Panc1 (cell line): ENCODE measurements around the gene SEMA3D. TPM values are rescaled to one million over a fixed set of nuclear protein-coding genes. Genes with fewer than 3 reads are reported as not detected.

Experiments
- ATAC-seq: fragments of 200-7000 bp; cut with Tn5 transposase; 2 replicates; pipeline ENCODE4 v1.9.1; 2020; ENCODE audit warnings: mild to moderate bottlenecking, moderate library complexity
- BruUV-seq: library from RNA; stranded (reverse); fragments of 400-500 nt; replicated peaks from 2 replicates; lab custom pipeline; 2021; lab: Mats Ljungman, UMichigan
- CTCF ChIA-PET: fragments of 300-600 bp; sonication (Branson Sonifier 250); formaldehyde crosslinking; loops from one replicate; lab custom pipeline; 2022; ENCODE audit warnings: antibody characterized with exemption; lab: Charles Lee
- POLR2A ChIA-PET: fragments of 300-600 bp; sonication (Branson Sonifier 250); formaldehyde crosslinking; loops from one replicate; lab custom pipeline; 2022; ENCODE audit warnings: antibody characterized with exemption; lab: Charles Lee
- DNase-seq: peaks from one replicate; pipeline ENCODE4 v3.0.0-alpha.2; 2010; ENCODE audit warnings: low read depth, low spot score
- H3K27ac ChIP-seq: 2 replicates; pipeline ENCODE4 v1.5.1; 2011; ENCODE audit warnings: mild to moderate bottlenecking, low read length, inconsistent platforms
- H3K27me3 ChIP-seq: fragments of 200-500 bp; sonication (Bioruptor generic); 2 replicates; pipeline ENCODE4 v1.6.0; 2014; ENCODE audit warnings: low read length, inconsistent platforms; ENCODE audit not compliant: control insufficient read depth, insufficient read depth
- H3K36me3 ChIP-seq: fragments of 200-500 bp; sonication (Bioruptor generic); 2 replicates; pipeline ENCODE4 v1.5.1; 2014; ENCODE audit warnings: inconsistent platforms, mild to moderate bottlenecking, low read length, moderate library complexity; ENCODE audit not compliant: control insufficient read depth, insufficient read depth
- H3K4me1 ChIP-seq: 2 replicates; pipeline ENCODE4 v1.5.1; 2011; ENCODE audit warnings: inconsistent platforms, mild to moderate bottlenecking, low read length, moderate library complexity; ENCODE audit not compliant: control insufficient read depth, insufficient read depth
- H3K4me3 ChIP-seq, 2 experiments: 2 replicates each; pipeline ENCODE4 v1.5.1; 2011 to 2012; ENCODE audit warnings: low read depth in 2 of 2, low read length in 2 of 2, mild to moderate bottlenecking in 2 of 2, inconsistent platforms in 1 of 2, moderate library complexity in 1 of 2
- H3K9me3 ChIP-seq: fragments of 200-500 bp; sonication (Bioruptor generic); 2 replicates; pipeline ENCODE4 v1.5.1; 2014; ENCODE audit warnings: low read depth, mild to moderate bottlenecking, inconsistent platforms, low read length, moderate library complexity; ENCODE audit not compliant: control insufficient read depth, insufficient read depth
- POLR2AphosphoS5 ChIP-seq: IDR thresholded peaks from 2 replicates; pipeline ENCODE4 v1.6.1; 2012; ENCODE audit warnings: mild to moderate bottlenecking, low read depth, low read length, moderate library complexity
- REST ChIP-seq, 2 experiments: IDR thresholded peaks; 2 replicates each; pipeline ENCODE4 v1.6.1; 2011 to 2012; ENCODE audit warnings: low read depth in 2 of 2, control low read depth in 1 of 2, low read length in 1 of 2, mild to moderate bottlenecking in 1 of 2, moderate library complexity in 1 of 2; ENCODE audit not compliant: insufficient read depth in 1 of 2
- SIN3A ChIP-seq: IDR thresholded peaks from 2 replicates; pipeline ENCODE4 v1.6.1; 2012; ENCODE audit warnings: low read depth, mild to moderate bottlenecking, low read length, moderate library complexity, borderline replicate concordance; ENCODE audit not compliant: insufficient read depth
- TCF7L2 ChIP-seq: IDR thresholded peaks from 2 replicates; pipeline ENCODE4 v1.6.1; 2011; ENCODE audit warnings: mild to moderate bottlenecking, low read depth, low read length, inconsistent platforms
- in situ Hi-C: cut with HindIII; loops from 2 replicates; pipeline ENCODE4 v1.10.0; 2016; ENCODE audit warnings: low sequenced_read_pairs, low pct_unique_long_range_greater_than_20kb
- intact Hi-C: fragments of 100-400 bp; cut with micrococcal nuclease; formaldehyde crosslinking; loops from one replicate; pipeline ENCODE4 v1.10.0; 2022; ENCODE audit not compliant: unreplicated experiment
- total RNA-seq: library from RNA; stranded (reverse); gene quantifications from one replicate; pipeline ENCODE4 v1.2.1, GENCODE V29; 2021; ENCODE audit not compliant: unreplicated experiment
- TF ChIP-seq, protein P1 (sequence below): fragments of 450-650 bp; IDR thresholded peaks from 2 replicates; pipeline ENCODE4 v1.5.1; 2017; ENCODE audit warnings: mild to moderate bottlenecking

SEMA3D gene
- total RNA-seq, 1 experiment from 2014 or later: 11.5 TPM

- ChIA-PET CTCF (no interaction called here), POLR2A (no interaction called here)
- no peaks in the 10 kb centered on the region for H3K27me3 ChIP-seq
- no TSS peak for BruUV-seq
- H3K36me3 ChIP-seq: no peaks in the 10 kb centered on the region
- TF ChIP-seq, protein P1, sequence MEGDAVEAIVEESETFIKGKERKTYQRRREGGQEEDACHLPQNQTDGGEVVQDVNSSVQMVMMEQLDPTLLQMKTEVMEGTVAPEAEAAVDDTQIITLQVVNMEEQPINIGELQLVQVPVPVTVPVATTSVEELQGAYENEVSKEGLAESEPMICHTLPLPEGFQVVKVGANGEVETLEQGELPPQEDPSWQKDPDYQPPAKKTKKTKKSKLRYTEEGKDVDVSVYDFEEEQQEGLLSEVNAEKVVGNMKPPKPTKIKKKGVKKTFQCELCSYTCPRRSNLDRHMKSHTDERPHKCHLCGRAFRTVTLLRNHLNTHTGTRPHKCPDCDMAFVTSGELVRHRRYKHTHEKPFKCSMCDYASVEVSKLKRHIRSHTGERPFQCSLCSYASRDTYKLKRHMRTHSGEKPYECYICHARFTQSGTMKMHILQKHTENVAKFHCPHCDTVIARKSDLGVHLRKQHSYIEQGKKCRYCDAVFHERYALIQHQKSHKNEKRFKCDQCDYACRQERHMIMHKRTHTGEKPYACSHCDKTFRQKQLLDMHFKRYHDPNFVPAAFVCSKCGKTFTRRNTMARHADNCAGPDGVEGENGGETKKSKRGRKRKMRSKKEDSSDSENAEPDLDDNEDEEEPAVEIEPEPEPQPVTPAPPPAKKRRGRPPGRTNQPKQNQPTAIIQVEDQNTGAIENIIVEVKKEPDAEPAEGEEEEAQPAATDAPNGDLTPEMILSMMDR: no peak
- TF ChIP-seq SIN3A (no peak), REST (IDR thresholded peaks at IDR 0.05; ENCODE audit: insufficient read depth in 1 of 2, low read depth in 2 of 2, low read length in 1 of 2) (no peak), POLR2AphosphoS5 (no peak), TCF7L2 (no peak)
- no peaks in the 10 kb centered on the region for H3K9me3 ChIP-seq
- H3K4me1 ChIP-seq: no peaks in the 10 kb centered on the region
- intact Hi-C loops: no loop called here
- H3K27ac ChIP-seq: no peak overlapping the region
- DNase-seq (no peak), ATAC-seq (no peak)
- in situ Hi-C loops: no loop called here
- H3K4me3 ChIP-seq: no peak overlapping the region
These were observed 204.7 kb downstream of the SEMA3D start for GRCh38 chr7:84982199-84982598.

GRCh38 chr7:84981055-84981976, 205.5 kb downstream of the SEMA3D start:
- no peak overlapping the region for H3K4me3 ChIP-seq
- H3K4me1 ChIP-seq: no peaks in the 10 kb centered on the region
- CTCF ChIA-PET: no interaction called here
- BruUV-seq: no TSS peak
- no peak for ATAC-seq
- no peaks in the 10 kb centered on the region for H3K36me3 ChIP-seq
- no peak for DNase-seq
- POLR2A ChIA-PET: no interaction called here
- in situ Hi-C loops (no loop called here), intact Hi-C loops (no loop called here)
- no peaks in the 10 kb centered on the region for H3K9me3 ChIP-seq
- H3K27me3 ChIP-seq: no peaks in the 10 kb centered on the region
- TF ChIP-seq TCF7L2: no peak
- TF ChIP-seq SIN3A: no peak
- TF ChIP-seq, protein P1: no peak
- no peak for TF ChIP-seq POLR2AphosphoS5
- TF ChIP-seq REST (IDR thresholded peaks at IDR 0.05; ENCODE audit: insufficient read depth in 1 of 2, low read depth in 2 of 2, low read length in 1 of 2): no peak
- H3K27ac ChIP-seq: no peak overlapping the region
